HCT116 (cell line): Measurements from ENCODE around the gene FAM229A. TPM values are rescaled to one million over a fixed set of nuclear protein-coding genes. Genes with fewer than 3 reads are reported as not detected.
"Not testable (repeated sequence)": the region's sequence is repeated elsewhere in the genome, so short reads cannot be mapped to it uniquely, and the experiment has no call there.

Experiments
- ATAC-seq: fragments of 200-7000 bp; cut with Tn5 transposase; 2 replicates; pipeline ENCODE4 v1.9.1; 2020; ENCODE audit warnings: mild to moderate bottlenecking, moderate library complexity
- BruUV-seq: library from RNA; stranded (reverse); fragments of 400-500 nt; replicated peaks from 2 replicates; lab custom pipeline; 2021; lab: Mats Ljungman, UMichigan
- CTCF ChIA-PET: fragments of 300-600 bp; sonication (Branson Sonifier 250); formaldehyde crosslinking; loops from one replicate; lab custom pipeline; 2021; ENCODE audit warnings: antibody characterized with exemption; lab: Charles Lee
- POLR2A ChIA-PET: fragments of 300-600, 350-600 bp; sonication (Branson Sonifier 250); formaldehyde crosslinking; loops from one replicate; lab custom pipeline; 2021; ENCODE audit warnings: antibody characterized with exemption; lab: Charles Lee
- RAD21 ChIA-PET, 2 experiments: fragments of 300-600 bp; sonication (Branson Sonifier 250); formaldehyde crosslinking; loops; one replicate each; lab custom pipeline; 2023; ENCODE audit warnings: low total read pairs in 2 of 2; ENCODE audit not compliant: uncharacterized antibody in 2 of 2, unreplicated experiment in 2 of 2, low non-redundant PET in 1 of 2; lab: Charles Lee
- DNase-seq: peaks from one replicate; pipeline ENCODE4 v3.0.0-alpha.2; 2010; ENCODE audit warnings: low read depth, low spot score
- H2AFZ ChIP-seq: fragments of 200-600 bp; shearing (Covaris generic), sonication (generic); 2 replicates; pipeline ENCODE4 v1.6.1; 2017; ENCODE audit warnings: low read depth, mixed run types, mixed read lengths, antibody characterized with exemption, low read length; ENCODE audit not compliant: poor library complexity, severe bottlenecking
- H3K27ac ChIP-seq: 2 replicates; pipeline ENCODE4 v1.5.1; 2012; ENCODE audit warnings: low read depth, low read length
- H3K27me3 ChIP-seq: fragments of 200-600 bp; sonication (generic); 2 replicates; pipeline ENCODE4 v1.6.1; 2016; ENCODE audit warnings: mixed run types, low read length, mixed read lengths; ENCODE audit not compliant: insufficient read depth
- H3K36me3 ChIP-seq, 2 experiments: fragments of 200-500 bp in 1 of 2; fragments of 200-600 bp in 1 of 2; sonication (Bioruptor generic) in 1 of 2; sonication (generic) in 1 of 2; 2 replicates each; pipeline versions ENCODE4 v1.5.1 to v1.6.1; 2014 to 2016; ENCODE audit warnings: low read length in 2 of 2, inconsistent platforms in 1 of 2, mixed read lengths in 1 of 2, mixed run types in 1 of 2; ENCODE audit not compliant: insufficient read depth in 2 of 2, control insufficient read depth in 1 of 2
- H3K4me1 ChIP-seq, 2 experiments: fragments of 200-600 bp in 1 of 2; sonication (generic) in 1 of 2; 2 replicates each; pipeline versions ENCODE4 v1.5.1 to v1.6.1; 2012 to 2017; ENCODE audit warnings: low read length in 2 of 2, inconsistent platforms in 1 of 2, mild to moderate bottlenecking in 1 of 2, mixed read lengths in 1 of 2, mixed run types in 1 of 2, moderate library complexity in 1 of 2; ENCODE audit not compliant: insufficient read depth in 2 of 2, control insufficient read depth in 1 of 2
- H3K4me2 ChIP-seq: fragments of 200-600 bp; sonication (generic); 2 replicates; pipeline ENCODE4 v1.6.1; 2017; ENCODE audit warnings: mixed run types, low read length, mixed read lengths
- H3K4me3 ChIP-seq, 2 experiments: fragments of 200-600 bp in 1 of 2; sonication (generic) in 1 of 2; replicated peaks in 1 of 2; 2 replicates each; pipeline ENCODE4 v1.5.1; 2011 to 2016; ENCODE audit warnings: low read length in 2 of 2, control low read depth in 1 of 2, low read depth in 1 of 2, mild to moderate bottlenecking in 1 of 2, mixed read lengths in 1 of 2, mixed run types in 1 of 2
- H3K79me2 ChIP-seq: fragments of 200-600 bp; sonication (generic); 2 replicates; pipeline ENCODE4 v1.6.1; 2017; ENCODE audit warnings: mild to moderate bottlenecking, mixed run types, low read length, moderate library complexity, mixed read lengths; ENCODE audit not compliant: insufficient read depth
- H3K9ac ChIP-seq: fragments of 200-600 bp; sonication (generic); 2 replicates; pipeline ENCODE4 v1.6.1; 2016; ENCODE audit warnings: low read length, mixed read lengths
- H3K9me2 ChIP-seq: fragments of 200-600 bp; sonication (generic), shearing (Covaris generic); 2 replicates; pipeline ENCODE4 v1.6.1; 2017; ENCODE audit warnings: mixed run types, mild to moderate bottlenecking, moderate library complexity; ENCODE audit not compliant: insufficient read depth
- H3K9me3 ChIP-seq, 2 experiments: fragments of 200-500 bp in 1 of 2; fragments of 200-600 bp in 1 of 2; sonication (Bioruptor generic) in 1 of 2; sonication (generic) in 1 of 2; 2 replicates each; pipeline ENCODE4 v1.6.1; 2014 to 2017; ENCODE audit warnings: low read length in 2 of 2, mixed read lengths in 2 of 2, inconsistent platforms in 1 of 2, low read depth in 1 of 2, mild to moderate bottlenecking in 1 of 2, mixed run types in 1 of 2, moderate library complexity in 1 of 2; ENCODE audit not compliant: control insufficient read depth in 1 of 2, insufficient read depth in 1 of 2
- H4K20me1 ChIP-seq: fragments of 200-600 bp; sonication (generic), shearing (Covaris generic); 2 replicates; pipeline ENCODE4 v1.6.1; 2017; ENCODE audit warnings: mixed run types, mild to moderate bottlenecking, moderate library complexity; ENCODE audit not compliant: insufficient read depth
- CBX3 ChIP-seq: IDR thresholded peaks from 2 replicates; pipeline ENCODE4 v1.6.1; 2012; ENCODE audit warnings: low read depth
- EGR1 ChIP-seq: IDR thresholded peaks from 2 replicates; pipeline ENCODE4 v1.6.1; 2012; ENCODE audit warnings: low read depth
- JUND ChIP-seq: IDR thresholded peaks from 2 replicates; pipeline ENCODE4 v1.6.1; 2012
- REST ChIP-seq: IDR thresholded peaks from 2 replicates; pipeline ENCODE4 v1.6.1; 2012; ENCODE audit warnings: low read depth
- SRF ChIP-seq: IDR thresholded peaks from 2 replicates; pipeline ENCODE4 v1.6.1; 2012; ENCODE audit warnings: low read depth
- ZNF274 ChIP-seq: fragments of 200-500 bp; sonication (Bioruptor generic); IDR thresholded peaks from 2 replicates; pipeline ENCODE4 v1.6.1; 2014; ENCODE audit warnings: mild to moderate bottlenecking, low read depth, low read length, inconsistent platforms
- intact Hi-C: fragments of 100-400 bp; cut with micrococcal nuclease; formaldehyde crosslinking; loops from 2 replicates; pipeline ENCODE4 v1.10.0; 2022
- total RNA-seq: library from RNA; stranded (reverse); gene quantifications from one replicate; pipeline ENCODE4 v1.2.1, GENCODE V29; 2021; ENCODE audit not compliant: unreplicated experiment

FAM229A gene
- total RNA-seq, 1 experiment from 2014 or later: 16.1 TPM

GRCh38 chr1:32399843-32400242 is 37.6 kb upstream of the FAM229A start:
- Histone ChIP-seq H3K27ac (no peak overlapping the region), H3K9me3 (no peaks in the 10 kb centered on the region), H3K4me3 (no peak overlapping the region), H3K27me3 (no peaks in the 10 kb centered on the region), H3K9me2 (no peaks in the 10 kb centered on the region), H4K20me1 (no peaks in the 10 kb centered on the region), H3K36me3 (no peaks in the 10 kb centered on the region), H3K4me1 (peaks cover 3 to 11% of the 10 kb centered on the region in 2 experiments; a peak in 2 of 4 replicates), H3K9ac (no peak overlapping the region), H3K79me2 (no peaks in the 10 kb centered on the region), H3K4me2 (no peak overlapping the region), H2AFZ (no peak overlapping the region)
- no peak for DNase-seq
- RAD21 ChIA-PET: no interaction called here
- CTCF ChIA-PET: interaction anchor here (0.6 to 1.9 kb wide), 3 partner anchors 475 to 687 kb away, joined by 3 to 7 read pairs (median 4); no protein-coding TSS in a partner anchor
- no peak for TF ChIP-seq ZNF274
- TF ChIP-seq REST: no peak
- intact Hi-C loops: loop anchor here (2.0 kb wide), 3 partner anchors 373 to 687 kb away; no protein-coding TSS in a partner anchor
- ATAC-seq: no peak
- no TSS peak for BruUV-seq
- POLR2A ChIA-PET: no interaction called here

GRCh38 chr1:32398401-32398800 is 36.1 kb upstream of the FAM229A start:
- Histone ChIP-seq H3K36me3 (no peaks in the 10 kb centered on the region), H2AFZ (no peak overlapping the region), H3K4me1 (peaks cover 4 to 15% of the 10 kb centered on the region in 2 experiments; a peak in 3 of 4 replicates), H3K9me3 (no peaks in the 10 kb centered on the region), H3K9me2 (no peaks in the 10 kb centered on the region), H3K27ac (no peak overlapping the region), H3K4me2 (no peak overlapping the region), H3K27me3 (no peaks in the 10 kb centered on the region), H3K9ac (no peak overlapping the region), H4K20me1 (no peaks in the 10 kb centered on the region), H3K4me3 (no peak overlapping the region), H3K79me2 (peaks cover 4% of the 10 kb centered on the region)
- BruUV-seq: no TSS peak
- DNase-seq (no peak), ATAC-seq (no peak)
- ChIA-PET CTCF (no interaction called here), POLR2A (no interaction called here), RAD21 (no interaction called here)
- TF ChIP-seq CBX3: no peak
- no peak for TF ChIP-seq JUND
- no peak for TF ChIP-seq SRF
- TF ChIP-seq EGR1: no peak
- intact Hi-C loops: no loop called here

GRCh38 chr1:32396524-32396923 is 34.2 kb upstream of the FAM229A start:
- H3K9ac ChIP-seq, POLR2A ChIA-PET, BruUV-seq, ATAC-seq, H3K36me3 ChIP-seq, CTCF ChIA-PET, H4K20me1 ChIP-seq, RAD21 ChIA-PET, intact Hi-C loops, H3K27ac ChIP-seq, H3K9me2 ChIP-seq, H3K79me2 ChIP-seq, DNase-seq, H3K27me3 ChIP-seq, H2AFZ ChIP-seq, H3K4me3 ChIP-seq, H3K4me2 ChIP-seq, H3K9me3 ChIP-seq: not testable (repeated sequence)
- H3K4me1 ChIP-seq: peaks cover 10 to 20% of the 10 kb centered on the region in 2 experiments
